D721Med (cell line): ENCODE data around the gene GALNT10.

ENCODE experiments used
- DNase-seq: peaks from one replicate; pipeline ENCODE4 v3.0.0; 2011; ENCODE audit warnings: low spot score; ENCODE audit not compliant: insufficient read length
- FAIRE-seq: peaks from 2 replicates; lab custom pipeline; 2011; peaks lifted over from hg19 to GRCh38; lab: Jason Lieb, UNC
- TF ChIP-seq, protein P1 (sequence below): IDR thresholded peaks from 2 replicates; pipeline ENCODE4 v1.5.1; 2012; ENCODE audit warnings: mild to moderate bottlenecking, control low read depth; ENCODE audit not compliant: insufficient read depth; ENCODE audit errors: missing control alignments

The GALNT10 gene

DNA sequence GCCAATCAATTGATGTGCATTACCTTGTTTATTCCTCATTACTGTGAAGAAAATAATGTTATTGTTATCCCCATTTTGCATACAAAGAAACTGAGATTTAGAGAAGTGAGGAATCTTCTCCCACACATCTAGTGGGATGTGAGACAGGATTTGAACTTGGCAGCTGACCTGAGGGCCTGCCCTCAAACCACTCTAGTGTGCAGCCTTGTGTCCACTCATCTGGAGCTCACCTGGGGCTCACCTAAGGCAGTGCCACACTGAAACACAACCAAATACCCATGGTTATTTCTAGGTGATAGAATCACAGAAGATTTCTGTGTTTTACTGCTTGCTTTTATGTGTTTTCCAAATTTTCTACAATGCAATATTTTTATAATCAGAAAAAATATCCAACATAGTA, 160.6 kb downstream of the GALNT10 start:
- FAIRE-seq (no peak), DNase-seq (no peak)
- TF ChIP-seq, protein P1, sequence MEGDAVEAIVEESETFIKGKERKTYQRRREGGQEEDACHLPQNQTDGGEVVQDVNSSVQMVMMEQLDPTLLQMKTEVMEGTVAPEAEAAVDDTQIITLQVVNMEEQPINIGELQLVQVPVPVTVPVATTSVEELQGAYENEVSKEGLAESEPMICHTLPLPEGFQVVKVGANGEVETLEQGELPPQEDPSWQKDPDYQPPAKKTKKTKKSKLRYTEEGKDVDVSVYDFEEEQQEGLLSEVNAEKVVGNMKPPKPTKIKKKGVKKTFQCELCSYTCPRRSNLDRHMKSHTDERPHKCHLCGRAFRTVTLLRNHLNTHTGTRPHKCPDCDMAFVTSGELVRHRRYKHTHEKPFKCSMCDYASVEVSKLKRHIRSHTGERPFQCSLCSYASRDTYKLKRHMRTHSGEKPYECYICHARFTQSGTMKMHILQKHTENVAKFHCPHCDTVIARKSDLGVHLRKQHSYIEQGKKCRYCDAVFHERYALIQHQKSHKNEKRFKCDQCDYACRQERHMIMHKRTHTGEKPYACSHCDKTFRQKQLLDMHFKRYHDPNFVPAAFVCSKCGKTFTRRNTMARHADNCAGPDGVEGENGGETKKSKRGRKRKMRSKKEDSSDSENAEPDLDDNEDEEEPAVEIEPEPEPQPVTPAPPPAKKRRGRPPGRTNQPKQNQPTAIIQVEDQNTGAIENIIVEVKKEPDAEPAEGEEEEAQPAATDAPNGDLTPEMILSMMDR: no peak

DNA sequence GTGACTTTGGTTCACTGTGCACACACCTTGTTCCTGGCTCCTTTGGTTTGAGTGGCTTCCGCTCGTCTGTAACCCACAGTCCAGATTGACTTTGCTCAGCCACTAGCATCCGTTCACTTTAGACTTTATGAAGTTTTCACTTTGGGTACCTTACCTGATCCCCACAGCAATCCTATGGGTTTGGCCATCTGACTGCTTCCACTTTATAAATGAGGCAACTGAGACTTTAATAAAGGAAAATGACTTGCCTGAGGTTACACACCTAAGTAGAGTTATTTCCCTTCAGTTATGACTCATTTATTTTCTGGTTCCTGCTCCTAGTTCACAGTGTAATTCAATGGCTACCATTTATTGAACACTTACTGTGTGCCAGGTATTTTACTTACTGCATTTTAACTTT, 161.0 kb downstream of the GALNT10 start:
- no peak for FAIRE-seq
- TF ChIP-seq, protein P1: no peak
- no peak for DNase-seq

DNA sequence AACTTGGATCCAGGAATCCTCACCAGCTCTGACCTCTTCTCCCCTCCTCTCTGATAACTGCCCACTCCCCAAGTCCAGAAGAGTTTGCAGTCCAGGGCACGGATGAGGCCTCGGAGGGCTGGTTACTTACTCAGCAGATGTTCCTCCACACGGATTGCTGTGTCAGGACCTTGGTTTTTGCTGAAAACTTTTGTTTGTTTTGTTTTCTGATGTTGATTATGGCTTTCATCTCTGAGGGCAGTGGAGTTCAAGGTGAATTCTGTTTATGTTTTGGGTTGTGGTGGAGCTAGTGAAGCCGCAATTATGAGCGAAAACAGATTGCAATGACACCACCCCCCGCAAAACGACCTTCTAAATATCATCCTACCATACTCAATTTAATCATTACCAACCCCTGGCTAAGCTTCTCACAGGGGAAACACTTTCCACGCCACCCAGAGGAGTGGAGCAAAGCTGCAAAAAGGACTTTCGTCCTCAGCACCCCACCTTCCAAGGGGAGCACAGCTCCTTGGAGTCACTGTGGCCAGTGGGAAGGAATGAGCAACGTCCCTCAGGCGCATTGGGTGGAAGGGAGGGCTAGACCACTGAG, 162.5 kb downstream of the GALNT10 start:
- no peak for DNase-seq
- no peak for FAIRE-seq
- TF ChIP-seq, protein P1: no peak

DNA sequence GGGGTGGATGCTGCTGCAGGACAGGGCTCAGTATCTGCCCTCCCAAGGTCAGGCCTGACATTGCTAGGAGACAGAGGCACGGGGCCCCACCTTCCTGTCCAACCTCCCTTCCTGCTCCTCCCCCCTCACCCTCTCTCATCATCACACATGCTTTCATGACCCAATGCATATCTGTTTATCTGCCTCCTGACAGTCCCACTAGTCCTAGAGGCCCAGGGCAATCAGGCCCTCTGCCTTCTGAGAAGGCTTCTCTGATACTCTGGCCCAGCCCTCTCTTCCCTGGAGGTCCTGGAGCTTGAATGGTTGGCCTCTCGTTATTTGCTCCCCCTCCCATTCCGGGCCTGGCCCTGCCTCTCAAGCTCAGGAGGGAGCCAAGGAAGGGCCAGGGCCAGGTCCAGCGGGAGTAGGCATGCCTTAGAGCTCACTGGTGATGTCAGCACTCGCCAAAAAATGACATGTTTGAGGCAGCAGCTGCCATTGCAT, 164.6 kb downstream of the GALNT10 start:
- no peak for DNase-seq

DNA sequence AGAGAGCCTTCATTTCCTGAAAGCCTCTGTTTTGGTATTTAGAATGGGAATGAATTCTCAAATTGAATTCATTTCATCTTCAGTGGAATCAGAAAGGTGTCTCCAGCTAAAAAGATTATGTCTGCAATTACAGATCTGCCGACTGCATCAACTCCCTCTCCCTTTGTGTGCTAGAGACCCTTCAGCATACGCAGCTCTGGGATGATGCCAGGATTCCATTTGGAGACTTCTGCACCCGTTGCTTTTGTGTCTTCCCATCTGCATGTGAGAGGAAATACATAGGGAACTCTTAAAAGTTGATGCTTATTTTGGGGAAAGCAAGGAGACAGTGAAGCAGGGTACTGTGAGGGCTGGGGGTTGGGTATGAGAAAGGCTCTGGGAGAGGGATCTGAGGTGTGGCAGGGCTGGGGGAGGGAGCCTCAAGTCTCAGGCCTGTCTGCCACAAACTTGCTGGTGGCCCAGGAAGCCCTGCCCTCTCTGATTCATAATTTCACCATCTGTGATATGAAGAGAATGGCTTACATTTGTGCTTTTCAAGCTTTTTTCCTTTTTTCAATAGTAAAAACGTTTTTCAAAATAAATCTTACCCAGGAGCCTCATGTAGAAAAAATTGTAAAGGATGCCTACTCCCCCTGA, 165.6 kb downstream of the GALNT10 start:
- TF ChIP-seq, protein P1: no peak
- no peak for FAIRE-seq
- no peak for DNase-seq

More for the DNA sequence above, 164.6 kb downstream of the GALNT10 start:
- TF ChIP-seq, protein P1: no peak
- FAIRE-seq: no peak

DNA sequence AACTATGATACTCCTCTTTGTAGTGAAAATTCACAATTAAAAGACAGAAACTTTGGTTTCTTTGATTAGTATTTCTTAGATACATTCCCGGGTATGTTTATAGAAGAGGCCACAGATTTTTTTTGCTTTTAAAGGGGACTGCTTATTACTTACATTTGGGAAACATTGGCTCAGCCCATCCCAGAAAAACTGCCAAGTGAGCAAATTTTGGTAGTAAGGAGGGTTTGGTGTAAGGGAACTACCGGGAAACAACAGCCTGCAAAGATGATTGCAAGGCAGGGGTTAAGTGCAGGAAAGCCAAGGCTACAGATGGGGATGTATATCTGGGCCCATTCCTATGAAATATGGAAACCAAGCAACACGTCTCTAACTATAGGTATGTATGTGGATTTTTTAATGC, 166.4 kb downstream of the GALNT10 start:
- TF ChIP-seq, protein P1: no peak
- FAIRE-seq (no peak), DNase-seq (no peak)

DNA sequence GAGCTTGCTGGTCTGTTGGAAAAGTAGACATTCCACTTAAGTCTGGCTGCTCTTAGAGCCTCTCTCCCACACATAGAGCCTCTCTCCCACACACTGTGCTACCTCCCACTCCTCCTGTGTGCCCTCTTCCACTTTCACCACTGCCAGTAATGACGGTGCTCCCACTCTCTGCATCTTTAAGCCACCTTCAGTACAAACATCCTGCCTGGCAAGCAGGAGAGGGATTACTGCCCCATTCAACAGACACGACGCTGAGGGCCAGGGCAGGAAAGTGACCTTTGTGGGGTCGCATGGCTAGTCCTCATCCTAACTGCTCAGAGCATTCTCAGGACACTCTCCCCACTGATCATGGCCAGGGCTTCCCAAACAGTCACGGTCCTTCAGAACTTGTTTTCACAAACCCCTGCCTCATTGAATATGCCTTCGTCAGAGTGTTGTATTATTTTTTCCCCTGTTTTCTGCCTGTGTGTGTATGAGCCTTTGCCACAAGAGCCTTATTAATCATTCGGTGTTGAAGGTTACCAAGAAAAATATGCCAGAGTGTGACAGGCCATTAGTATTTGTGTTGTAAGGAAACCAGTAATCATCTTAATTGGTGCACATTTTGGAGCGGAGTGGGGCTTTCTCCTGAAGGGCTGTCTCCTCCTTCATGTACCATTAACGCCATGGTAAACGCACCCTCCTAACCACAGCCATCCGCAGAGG, 168.1 kb downstream of the GALNT10 start:
- DNase-seq: no peak
- TF ChIP-seq, protein P1: no peak
- FAIRE-seq: no peak
